HepG2 (cell line): Measurements from ENCODE around the gene GPRC5D. TPM values are rescaled to one million over a fixed set of nuclear protein-coding genes. Genes with fewer than 3 reads are reported as not detected.
A peak's percentile ranks its signal among the peaks of the same experiment; 100 is the strongest.

ENCODE experiments used
- ATAC-seq: fragments of 200-7000 bp; cut with Tn5 transposase; 3 replicates; pipeline ENCODE4 v1.9.1; 2020; ENCODE audit warnings: mild to moderate bottlenecking, moderate library complexity
- Bru-seq: library from RNA; stranded (reverse); fragments of 400-500 nt; gene quantifications from one replicate; lab custom pipeline; 2021; lab: Mats Ljungman, UMichigan
- BruChase-seq, 2 experiments: library from RNA; stranded (reverse); fragments of 400-500 nt; gene quantifications; one replicate each; lab custom pipeline; 2021; lab: Mats Ljungman, UMichigan
- BruUV-seq: library from RNA; stranded (reverse); fragments of 400-500 nt; replicated peaks from 2 replicates; lab custom pipeline; 2021; lab: Mats Ljungman, UMichigan
- CTCF ChIA-PET: fragments of 300-600 bp; formaldehyde crosslinking; extraction: SDS; loops from one replicate; lab custom pipeline; 2021; ENCODE audit warnings: low total read pairs, inconsistent platforms, low intra/inter-chr PET ratio; lab: Yijun Ruan, JAX
- POLR2A ChIA-PET: fragments of 350-600 bp; sonication (Branson Sonifier 250); formaldehyde crosslinking; loops from one replicate; lab custom pipeline; 2020; ENCODE audit warnings: antibody characterized with exemption, inconsistent platforms; lab: Yijun Ruan, JAX
- DNase-seq: peaks from one replicate; pipeline ENCODE4 v3.0.0-alpha.2; 2015; ENCODE audit warnings: low spot score
- FAIRE-seq: peaks from 3 replicates; lab custom pipeline; 2011; peaks lifted over from hg19 to GRCh38; lab: Jason Lieb, UNC
- H2AFZ ChIP-seq: one replicate; pipeline ENCODE4 v1.6.1; 2011; ENCODE audit warnings: low read length, inconsistent platforms
- H3K27ac ChIP-seq: fragments of 300-600 bp; 3 replicates; pipeline ENCODE4 v1.8.0; 2011; ENCODE audit warnings: mixed run types, mild to moderate bottlenecking, mixed read lengths, low read length, inconsistent platforms; ENCODE audit not compliant: insufficient read depth; ENCODE audit errors: extremely low read length
- H3K27me3 ChIP-seq, 2 experiments: fragments of 200-600 bp in 1 of 2; 2 replicates in 1 of 2; 3 replicates in 1 of 2; pipeline versions ENCODE4 v1.6.0 to v1.8.0; 2011; ENCODE audit warnings: low read length in 2 of 2, mild to moderate bottlenecking in 2 of 2, moderate library complexity in 2 of 2, inconsistent platforms in 1 of 2; ENCODE audit not compliant: insufficient read depth in 2 of 2, control insufficient read depth in 1 of 2
- H3K36me3 ChIP-seq, 2 experiments: fragments of 200-600 bp in 1 of 2; replicated peaks in 1 of 2; 2 replicates in 1 of 2; 3 replicates in 1 of 2; pipeline versions ENCODE4 v1.5.1 to v1.8.0; 2011; ENCODE audit warnings: low read length in 2 of 2, inconsistent platforms in 1 of 2; ENCODE audit not compliant: insufficient read depth in 2 of 2, control insufficient read depth in 1 of 2
- H3K4me1 ChIP-seq: 2 replicates; pipeline ENCODE4 v1.5.1; 2012; ENCODE audit warnings: low read length, inconsistent platforms; ENCODE audit not compliant: insufficient read depth
- H3K4me2 ChIP-seq: 2 replicates; pipeline ENCODE4 v1.6.0; 2011; ENCODE audit warnings: low read depth, low read length, inconsistent platforms
- H3K4me3 ChIP-seq, 3 experiments: fragments of 200-600 bp in 1 of 3; sonication (generic), shearing (Covaris generic) in 1 of 3; replicated peaks in 1 of 3; 2 replicates each; pipeline ENCODE4 v1.5.1; 2011 to 2016; ENCODE audit warnings: low read length in 3 of 3, inconsistent platforms in 2 of 3, low read depth in 2 of 3, mild to moderate bottlenecking in 2 of 3, control low read depth in 1 of 3, mixed read lengths in 1 of 3; ENCODE audit not compliant: insufficient read depth in 1 of 3
- H3K79me2 ChIP-seq: one replicate; pipeline ENCODE4 v1.6.1; 2011; ENCODE audit warnings: low read length, inconsistent platforms; ENCODE audit not compliant: insufficient read depth
- H3K9ac ChIP-seq: 2 replicates; pipeline ENCODE4 v1.6.0; 2011; ENCODE audit warnings: mild to moderate bottlenecking, low read depth, low read length, inconsistent platforms; ENCODE audit not compliant: insufficient read depth
- H3K9me3 ChIP-seq: 2 replicates; pipeline ENCODE4 v1.5.1; 2012; ENCODE audit warnings: mild to moderate bottlenecking, low read length
- H4K20me1 ChIP-seq: 2 replicates; pipeline ENCODE4 v1.6.0; 2011; ENCODE audit warnings: inconsistent platforms, mild to moderate bottlenecking, low read length, moderate library complexity; ENCODE audit not compliant: insufficient read depth
- ARID5B ChIP-seq: IDR thresholded peaks from 2 replicates; pipeline ENCODE4 v1.4.0; 2020; ENCODE audit warnings: mild to moderate bottlenecking, missing genetic modification reagents
- FOXO1 ChIP-seq: sonication (generic); formaldehyde crosslinking; IDR thresholded peaks from 2 replicates; pipeline ENCODE4 v1.4.0; 2020; ENCODE audit warnings: missing genetic modification reagents
- KLF12 ChIP-seq: sonication (generic); formaldehyde crosslinking; IDR thresholded peaks from 2 replicates; pipeline ENCODE4 v1.4.0; 2020; ENCODE audit warnings: missing genetic modification reagents, borderline replicate concordance
- MAFG ChIP-seq: sonication (generic); formaldehyde crosslinking; IDR thresholded peaks from 2 replicates; pipeline ENCODE4 v1.5.1; 2020; ENCODE audit warnings: mild to moderate bottlenecking, missing genetic modification reagents
- PHF21A ChIP-seq: sonication (generic); formaldehyde crosslinking; IDR thresholded peaks from 2 replicates; pipeline ENCODE4 v1.5.0; 2020; ENCODE audit warnings: mild to moderate bottlenecking, missing genetic modification reagents
- PLSCR1 ChIP-seq: sonication (generic); formaldehyde crosslinking; IDR thresholded peaks from 2 replicates; pipeline ENCODE4 v1.5.0; 2020; ENCODE audit warnings: missing genetic modification reagents, mild to moderate bottlenecking, borderline replicate concordance
- RBM22 ChIP-seq: fragments of 200-400 bp; formaldehyde crosslinking; optimal IDR thresholded peaks from 2 replicates; pipeline ENCODE3; 2017; ENCODE audit warnings: mild to moderate bottlenecking, low read length, moderate library complexity
- ZNF503 ChIP-seq: sonication (generic); formaldehyde crosslinking; IDR thresholded peaks from 2 replicates; pipeline ENCODE4 v1.4.0; 2020; ENCODE audit warnings: missing genetic modification reagents
- ZNF564 ChIP-seq: sonication (generic); formaldehyde crosslinking; IDR thresholded peaks from 2 replicates; pipeline ENCODE4 v1.8.1; 2023; ENCODE audit warnings: mild to moderate bottlenecking, missing genetic modification reagents
- ZNF784 ChIP-seq: sonication (generic); formaldehyde crosslinking; IDR thresholded peaks from 2 replicates; pipeline ENCODE4 v1.5.1; 2020; ENCODE audit warnings: missing genetic modification reagents, mild to moderate bottlenecking, borderline replicate concordance
- WGBS: methylation state at CpG from one replicate; pipeline ENCODE4 v1.1.6; 2017; ENCODE audit warnings: low lambda C conversion rate; 5-methylcytosine and 5-hydroxymethylcytosine counted together
- in situ Hi-C: cut with HindIII; loops from 2 replicates; pipeline ENCODE4 v1.10.0; 2017; ENCODE audit warnings: low pct_unique_long_range_greater_than_20kb; ENCODE audit not compliant: extremely low pct_ligation_motif_present
- intact Hi-C: fragments of 100-400 bp; cut with micrococcal nuclease; formaldehyde crosslinking; loops from one replicate; pipeline ENCODE4 v1.10.0; 2022; ENCODE audit not compliant: unreplicated experiment
- long read RNA-seq, 2 experiments: library from RNA in 1 of 2; library from polyadenylated mRNA in 1 of 2; stranded (forward) in 1 of 2; unstranded in 1 of 2; transcript quantifications; one replicate each; pipeline ENCODE4 v2.0.0, GENCODE V29; 2019 to 2022
- polyA minus RNA-seq, 3 experiments: library from RNA; depleted of rRNA, polyadenylated mRNA; stranded (reverse); fragments of >200 nt; gene quantifications; 2 replicates each; pipeline ENCODE4 v1.2.3, GENCODE V29; 2011; ENCODE audit warnings: low replicate concordance in 1 of 3
- polyA plus RNA-seq, 8 experiments: library from polyadenylated mRNA; depleted of rRNA in 3 of 8; stranded (reverse) in 7 of 8; unstranded in 1 of 8; fragments of >200 nt; fragmentation: Illumina TruSeq in 4 of 8; extraction: Trizol in 4 of 8; gene quantifications; 2 replicates each; pipeline versions ENCODE4 v1.2.1 to v1.2.3, GENCODE V29; 2011 to 2016; ENCODE audit warnings: low read depth in 4 of 8, missing spikeins in 1 of 8, mixed read lengths in 1 of 8; ENCODE audit not compliant: insufficient read depth in 1 of 8
- total RNA-seq, 5 experiments: library from RNA; depleted of rRNA; stranded (reverse); fragments of >200 nt; fragmentation: Illumina TruSeq; extraction: Trizol; gene quantifications; 2 replicates each; pipeline ENCODE4 v1.2.3, GENCODE V29; 2016; ENCODE audit warnings: low read depth in 1 of 5

Gene GPRC5D
- total RNA-seq (2016; rRNA removed; fragmentation: Illumina TruSeq; extraction: Trizol), result not detected in 2 replicates
- not detected in 2 replicates for total RNA-seq (2016; cell fraction: cytosol; rRNA removed; fragmentation: Illumina TruSeq; extraction: Trizol; ENCODE audit: low read depth)
- not detected in 2 replicates for total RNA-seq (2016; cell fraction: insoluble cytoplasmic fraction; rRNA removed; fragmentation: Illumina TruSeq; extraction: Trizol)
- total RNA-seq (2016; cell fraction: membrane; rRNA removed; fragmentation: Illumina TruSeq; extraction: Trizol), result not detected in 2 replicates
- total RNA-seq (2016; cell fraction: nucleus; rRNA removed; fragmentation: Illumina TruSeq; extraction: Trizol), result not detected in 2 replicates
- polyA plus RNA-seq (2011; rRNA removed), result not detected in 2 replicates
- polyA plus RNA-seq (2011; cell fraction: cytosol; rRNA removed), result 0.12 TPM in 1 of 2 replicates, not detected in the other
- not detected in 2 replicates for polyA plus RNA-seq (2011; cell fraction: nucleus; rRNA removed)
- 0.31 and 0.55 TPM in 2 replicates for polyA plus RNA-seq (2012)
- polyA plus RNA-seq (2016; cell fraction: cytosol; fragmentation: Illumina TruSeq; extraction: Trizol; ENCODE audit: low read depth), result not detected in 2 replicates
- polyA plus RNA-seq (2016; cell fraction: insoluble cytoplasmic fraction; fragmentation: Illumina TruSeq; extraction: Trizol; ENCODE audit: low read depth), result not detected in 2 replicates
- polyA plus RNA-seq (2016; cell fraction: membrane; fragmentation: Illumina TruSeq; extraction: Trizol; ENCODE audit: low read depth), result not detected in 2 replicates
- polyA plus RNA-seq (2016; cell fraction: nucleus; fragmentation: Illumina TruSeq; extraction: Trizol; ENCODE audit: insufficient read depth, low read depth), result not detected in 2 replicates
- not detected in 2 replicates for polyA minus RNA-seq (2011; rRNA and poly(A)+ RNA removed; ENCODE audit: low replicate concordance)
- polyA minus RNA-seq (2011; cell fraction: cytosol; rRNA and poly(A)+ RNA removed), result not detected in 2 replicates
- not detected in 2 replicates for polyA minus RNA-seq (2011; cell fraction: nucleus; rRNA and poly(A)+ RNA removed)
- Bru-seq, nascent RNA, result percentile 12 among the genes with signal in this experiment
- BruChase-seq, experiment 1, labeled RNA remaining after a 6-hour chase, result percentile 9 among the genes with signal in this experiment
- percentile 23 among the genes with signal in this experiment for BruChase-seq, experiment 2, labeled RNA remaining after a 2-hour chase
- long read RNA-seq, experiment 1, result 0 reads
- long read RNA-seq, experiment 2, partial matches to known transcripts, result 0 of 1 reads
- long read RNA-seq, experiment 2, other reads (novel, unspliced or antisense), result 1 of 1 reads

GRCh38 chr12:12952036-12952435 is at the start of gene GPRC5D:
GPRC5D (minus strand) TSS chr12:12952170; CDS start chr12:12950384, 1,786 bp downstream.
- CTCF ChIA-PET, result no interaction called here
- no peak for FAIRE-seq
- intact Hi-C loops, result no loop called here
- TF ChIP-seq ZNF784 (CRISPR knock-in tag) (no peak), PHF21A (no peak), ZNF564 (CRISPR knock-in tag) (no peak), ZNF503 (no peak), ARID5B (CRISPR knock-in tag) (no peak), KLF12 (no peak), MAFG (no peak), PLSCR1 (CRISPR knock-in tag) (no peak), FOXO1 (CRISPR knock-in tag) (no peak), RBM22 (no peak)

More at GRCh38 chr12:12952036-12952435, at the start of gene GPRC5D:
- DNase-seq, result no peak
- WGBS, result 96% methylated on average over 6 of the region's 6 CpGs
- Histone ChIP-seq H3K4me2 (no peak within 1 kb of the TSS), H3K9me3 (no peaks in the 10 kb centered on the region), H3K27me3 (no peaks in the 10 kb centered on the region), H3K36me3 (peaks cover 0 to 4% of the 10 kb centered on the region in 2 experiments; a peak in 2 of 5 replicates), H3K4me1 (peaks cover 37% of the 10 kb centered on the region), H3K27ac (no peak within 1 kb of the TSS), H3K9ac (no peak within 1 kb of the TSS), H3K79me2 (no peaks in the 10 kb centered on the region), H4K20me1 (no peaks in the 10 kb centered on the region), H3K4me3 (no peak within 1 kb of the TSS), H2AFZ (no peak within 1 kb of the TSS)
- ATAC-seq, result no peak
- POLR2A ChIA-PET, result no interaction called here
- in situ Hi-C loops, result no loop called here
- no TSS peak for BruUV-seq
